ENCODE measurements around the gene DET1.
"Not testable (repeated sequence)": the region's sequence is repeated elsewhere in the genome, so short reads cannot be mapped to it uniquely, and the experiment has no call there.

Gene DET1

GRCh38 chr15:88491158-88491557 is 55.3 kb downstream of the DET1 start:
- no peak for DNase-seq

GRCh38 chr15:88490036-88490435 is 56.4 kb downstream of the DET1 start:
- no peak for DNase-seq

DNA sequence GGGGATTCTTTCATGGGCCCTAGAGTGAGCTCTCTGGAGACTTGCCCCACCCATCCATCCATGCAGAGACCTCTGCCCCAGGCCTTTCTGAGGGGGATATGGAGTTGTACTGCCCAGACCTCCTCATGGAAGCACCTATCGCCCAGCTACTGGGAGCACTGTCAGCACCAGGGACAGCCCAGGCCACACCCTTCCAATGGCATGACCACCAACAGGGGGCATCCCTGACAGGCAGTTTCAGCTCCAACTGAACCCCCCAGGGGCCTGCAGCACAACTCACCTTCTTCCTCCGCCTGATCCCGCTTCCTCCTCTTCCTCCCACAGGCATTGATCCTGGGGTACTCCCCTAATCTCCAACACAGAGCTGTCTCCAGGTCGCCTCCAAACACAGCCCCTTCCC is 57.2 kb downstream of the DET1 start:
- DNase-seq: no peak

- no peak for DNase-seq
Measured at GRCh38 chr15:88487796-88488523, 58.5 kb downstream of the DET1 start.

DNA sequence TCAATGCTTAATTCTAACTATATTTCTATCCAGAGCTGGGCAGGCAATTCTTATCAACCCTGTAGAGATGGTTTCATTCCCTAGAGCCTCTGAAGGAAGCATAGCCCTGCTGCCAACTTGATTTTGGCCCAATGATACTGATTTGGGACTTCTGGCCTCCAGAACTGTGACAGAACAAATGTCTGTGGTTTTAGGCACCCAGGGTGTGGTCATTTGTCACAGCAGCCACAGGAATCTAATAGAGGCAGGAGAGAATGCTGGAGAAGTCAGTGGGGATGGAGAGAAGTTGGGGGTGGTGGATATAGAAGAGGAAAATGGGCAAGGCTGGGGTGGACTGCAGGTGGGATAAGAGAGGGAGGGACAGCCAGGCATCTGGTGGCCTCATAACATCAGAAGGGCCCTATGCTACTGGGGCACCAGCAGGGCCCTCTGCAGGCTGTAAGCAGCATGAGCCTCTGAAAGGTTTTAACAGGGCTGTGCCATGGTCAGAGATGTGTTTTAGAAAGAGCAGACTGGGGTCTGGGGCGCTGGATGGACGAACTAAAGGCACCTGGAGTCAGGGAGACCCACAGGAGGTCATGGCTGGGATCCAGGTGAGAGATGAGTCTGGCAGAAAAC is 59.2 kb downstream of the DET1 start:
- no peak for DNase-seq

- DNase-seq: no peak
Measured at GRCh38 chr15:88484682-88485331, 61.7 kb downstream of the DET1 start.

- DNase-seq: no peak
Measured at GRCh38 chr15:88482263-88482662, 64.2 kb downstream of the DET1 start.

DNA sequence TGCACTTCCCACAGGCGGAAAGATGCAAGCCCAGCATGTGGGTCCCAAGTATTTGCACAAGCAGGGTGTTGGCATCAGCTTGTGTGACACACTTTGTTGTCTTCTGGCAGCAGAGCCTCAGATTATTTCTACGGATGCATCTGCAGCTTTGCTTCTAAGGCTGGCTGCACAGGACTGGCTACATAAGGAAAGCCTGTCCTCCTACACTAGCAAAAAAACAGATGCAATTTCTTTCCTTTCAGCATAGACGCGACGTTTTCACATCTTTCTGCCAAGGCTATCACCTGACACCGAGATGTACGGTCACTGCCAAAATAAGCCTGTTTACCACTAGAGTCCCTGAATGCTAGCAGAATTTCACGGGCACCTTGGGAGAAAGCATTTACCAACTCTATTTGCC is 65.5 kb downstream of the DET1 start:
- DNase-seq: peak in 1 of 2 experiments; percentile 34

- DNase-seq: no peak
Measured at GRCh38 chr15:88479169-88479568, 67.3 kb downstream of the DET1 start.

- no peak for DNase-seq
Measured at GRCh38 chr15:88477904-88478303, 68.6 kb downstream of the DET1 start.

GRCh38 chr15:88477126-88477525 is 69.4 kb downstream of the DET1 start:
- no peak for DNase-seq

GRCh38 chr15:88476635-88477060 is 69.8 kb downstream of the DET1 start:
- peak; percentile 26 to 53 for DNase-seq

- not testable (repeated sequence) for DNase-seq
Measured at GRCh38 chr15:88473661-88474293, 72.7 kb downstream of the DET1 start.

GRCh38 chr15:88472225-88472624 is 74.3 kb downstream of the DET1 start:
- DNase-seq: no peak

- no peak for DNase-seq
Measured at GRCh38 chr15:88470625-88471372, 75.7 kb downstream of the DET1 start.

- no peak for DNase-seq
Measured at GRCh38 chr15:88469321-88469720, 77.2 kb downstream of the DET1 start.

- not testable (repeated sequence) for DNase-seq
Measured at GRCh38 chr15:88468721-88469120, 77.8 kb downstream of the DET1 start.

GRCh38 chr15:88467935-88468528 is 78.4 kb downstream of the DET1 start:
- DNase-seq: no peak

- DNase-seq: peak in 1 of 2 experiments; percentile 31
Measured at GRCh38 chr15:88467073-88467934, 79.2 kb downstream of the DET1 start, which contains the start of the genes MRPL46 and MRPS11. Gene MRPL46 (minus strand): TSS chr15:88467388. CDS start chr15:88467377, 11 bp downstream. Gene MRPS11 (plus strand): TSS chr15:88467708. CDS start chr15:88467718, 10 bp downstream.

- no peak for DNase-seq
Measured at GRCh38 chr15:88465633-88466224, 80.8 kb downstream of the DET1 start.
